ACHN (cell line): ENCODE data around the gene C5orf58.

ENCODE experiments used
- DNase-seq: peaks from one replicate; pipeline ENCODE4 v3.0.0-alpha.2; 2015
- in situ Hi-C: cut with HindIII; loops from 2 replicates; pipeline ENCODE4 v1.10.0; 2017; ENCODE audit warnings: low sequenced_read_pairs, low pct_ligation_motif_present, low pct_unique_long_range_greater_than_20kb

Gene C5orf58

DNA sequence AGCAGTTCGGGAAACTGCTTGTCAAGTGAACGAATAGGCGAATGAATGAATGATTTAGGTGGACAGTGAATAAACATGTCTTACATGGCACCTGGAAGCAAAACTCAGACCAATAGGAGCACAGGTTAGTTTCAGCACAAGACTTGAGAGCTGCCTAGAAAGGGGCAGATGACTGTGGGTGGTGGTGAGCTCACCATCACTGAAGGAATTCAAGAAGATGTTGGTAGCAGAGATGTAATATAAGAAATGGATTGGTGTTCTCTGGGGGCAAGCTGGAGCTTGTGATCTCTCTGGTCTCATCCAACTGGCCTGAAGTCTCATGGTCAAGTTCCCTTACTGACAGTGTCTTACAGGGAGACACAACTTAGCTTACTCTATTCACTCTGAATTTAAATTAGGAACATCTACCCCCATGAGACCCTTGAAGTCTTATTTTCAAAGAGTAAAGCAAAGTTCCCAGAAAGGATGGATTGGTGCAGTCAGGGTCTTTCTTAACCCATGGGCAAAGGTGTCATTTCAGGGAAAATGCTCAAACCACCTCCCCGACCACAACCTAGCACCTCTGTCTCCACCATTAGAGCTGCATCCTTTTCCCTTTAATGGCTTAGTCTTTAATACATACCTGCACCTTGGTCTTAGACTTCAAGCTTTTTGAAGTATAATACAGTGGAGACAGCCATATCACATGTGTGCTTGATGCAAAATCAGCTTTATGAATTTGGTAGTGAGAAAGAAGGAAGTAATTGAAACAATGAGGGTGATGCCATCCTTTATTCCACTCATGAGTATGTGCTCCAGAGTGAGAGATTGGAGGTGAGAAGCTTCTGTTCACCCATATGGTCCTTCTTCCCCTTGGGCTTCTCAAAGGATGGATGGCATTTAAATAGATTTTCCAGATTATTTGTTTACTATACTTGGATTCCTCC is 59.7 kb downstream of the C5orf58 start:
- in situ Hi-C loops: no loop called here
- DNase-seq: no peak

DNA sequence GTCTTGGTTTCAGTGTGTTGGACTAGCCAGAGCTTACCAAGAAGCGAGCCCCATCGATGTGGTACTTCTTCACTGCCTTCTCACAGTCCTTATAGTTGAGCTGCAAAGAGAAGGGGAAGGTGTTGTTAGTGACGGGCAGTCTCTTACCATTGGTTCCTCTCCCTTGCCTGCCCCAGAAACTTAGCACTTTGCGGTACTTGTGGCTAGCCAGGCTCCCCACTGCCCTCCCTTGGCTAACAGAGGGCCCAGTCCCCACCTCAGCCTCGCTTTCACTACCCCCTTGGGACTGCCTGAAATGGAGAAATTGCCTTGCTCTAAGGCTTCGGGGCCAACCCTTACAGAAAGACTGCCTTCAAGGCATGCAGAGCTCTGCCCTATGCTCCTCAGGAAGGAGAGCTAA is 60.5 kb downstream of the C5orf58 start:
- DNase-seq: no peak
- in situ Hi-C loops: no loop called here

DNA sequence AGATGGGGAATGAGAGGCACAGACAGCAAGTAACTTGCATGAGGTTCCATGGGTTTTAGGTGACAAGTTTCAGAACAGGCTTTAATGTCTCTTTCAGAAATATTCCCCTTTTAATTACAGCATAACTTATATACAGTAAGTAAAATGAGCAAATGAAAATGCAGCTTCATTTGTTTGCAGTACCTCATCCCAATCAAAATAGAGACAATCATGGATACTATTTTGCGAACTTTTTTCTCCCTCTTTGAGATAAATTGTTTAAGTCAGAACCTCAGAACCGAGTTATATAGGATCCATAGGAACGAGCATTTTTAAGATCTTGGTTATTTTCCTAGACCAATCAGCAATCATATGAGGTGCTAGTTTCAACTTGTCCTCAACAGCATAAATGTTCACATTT is 61.3 kb downstream of the C5orf58 start:
- DNase-seq: no peak
- in situ Hi-C loops: no loop called here

DNA sequence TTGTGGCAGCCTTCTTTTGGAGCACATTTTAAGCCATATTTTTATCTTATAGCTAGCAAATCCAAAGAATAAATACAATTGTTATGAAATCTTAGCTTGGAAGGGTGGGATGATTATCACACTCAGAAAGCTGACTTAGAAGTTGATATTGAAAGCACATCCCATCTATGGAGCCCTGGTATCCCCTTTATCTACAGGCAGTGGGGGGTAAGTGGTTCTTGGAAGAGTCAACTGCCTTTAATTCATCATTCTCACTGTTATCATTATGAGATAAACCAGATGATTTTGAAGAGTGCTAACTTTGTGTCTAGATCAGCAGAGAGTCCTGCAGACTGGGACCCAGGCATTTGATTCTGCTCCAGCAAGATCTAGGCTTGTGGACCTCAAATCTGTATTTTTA is 61.8 kb downstream of the C5orf58 start:
- in situ Hi-C loops: no loop called here
- no peak for DNase-seq
